ENCODE data around the gene ZNF610. TPM values are rescaled to one million over a fixed set of nuclear protein-coding genes. Genes with fewer than 3 reads are reported as not detected.

The ZNF610 gene
- total and polyA plus RNA-seq, 2 of the 13 experiments (the other 11 are each of a cell fraction or from before 2014, with no cell fraction given), result 0.32 to 0.69 TPM

DNA sequence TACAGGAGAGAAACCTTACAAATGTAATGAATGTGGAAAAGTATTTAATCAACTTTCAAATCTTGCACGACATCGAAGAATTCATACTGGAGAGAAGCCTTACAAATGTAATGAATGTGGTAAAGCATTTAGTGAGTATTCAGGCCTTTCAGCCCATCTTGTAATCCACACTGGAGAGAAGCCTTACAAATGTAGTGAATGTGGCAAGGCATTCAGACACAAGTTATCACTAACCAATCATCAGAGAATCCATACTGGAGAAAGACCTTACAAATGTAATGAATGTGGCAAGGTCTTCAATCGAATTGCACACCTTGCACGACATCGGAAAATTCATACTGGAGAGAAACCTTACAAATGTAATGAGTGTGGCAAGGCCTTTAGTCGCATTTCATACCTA lies 13.6 kb upstream of the ZNF610 start:
- no peak overlapping the region for H3K9ac ChIP-seq (ENCODE audit: insufficient read depth, low read depth, low read length)
- peaks cover 99% of the 10 kb centered on the region for H3K9me3 ChIP-seq (ENCODE audit: low read length)
- no TSS peak for BruUV-seq (replicated peaks)
- TF ChIP-seq, protein P1, sequence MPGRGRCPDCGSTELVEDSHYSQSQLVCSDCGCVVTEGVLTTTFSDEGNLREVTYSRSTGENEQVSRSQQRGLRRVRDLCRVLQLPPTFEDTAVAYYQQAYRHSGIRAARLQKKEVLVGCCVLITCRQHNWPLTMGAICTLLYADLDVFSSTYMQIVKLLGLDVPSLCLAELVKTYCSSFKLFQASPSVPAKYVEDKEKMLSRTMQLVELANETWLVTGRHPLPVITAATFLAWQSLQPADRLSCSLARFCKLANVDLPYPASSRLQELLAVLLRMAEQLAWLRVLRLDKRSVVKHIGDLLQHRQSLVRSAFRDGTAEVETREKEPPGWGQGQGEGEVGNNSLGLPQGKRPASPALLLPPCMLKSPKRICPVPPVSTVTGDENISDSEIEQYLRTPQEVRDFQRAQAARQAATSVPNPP (CRISPR knock-in tag; IDR thresholded peaks at IDR 0.05), result no peak
- TF ChIP-seq ZNF558 (CRISPR knock-in tag; IDR thresholded peaks at IDR 0.05; ENCODE audit: borderline replicate concordance) (no peak), ARNTL (CRISPR knock-in tag; IDR thresholded peaks at IDR 0.05) (no peak), NFRKB (IDR thresholded peaks at IDR 0.05) (no peak), MED1 (CRISPR knock-in tag; IDR thresholded peaks at IDR 0.05) (no peak), ZSCAN31 (CRISPR knock-in tag; IDR thresholded peaks at IDR 0.05; ENCODE audit: low read depth) (no peak), GATAD2A (CRISPR knock-in tag; IDR thresholded peaks at IDR 0.05) (no peak), ARNT2 (CRISPR knock-in tag; IDR thresholded peaks at IDR 0.05; ENCODE audit: low read depth) (no peak)
- TF ChIP-seq, protein P2, sequence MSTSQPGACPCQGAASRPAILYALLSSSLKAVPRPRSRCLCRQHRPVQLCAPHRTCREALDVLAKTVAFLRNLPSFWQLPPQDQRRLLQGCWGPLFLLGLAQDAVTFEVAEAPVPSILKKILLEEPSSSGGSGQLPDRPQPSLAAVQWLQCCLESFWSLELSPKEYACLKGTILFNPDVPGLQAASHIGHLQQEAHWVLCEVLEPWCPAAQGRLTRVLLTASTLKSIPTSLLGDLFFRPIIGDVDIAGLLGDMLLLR (CRISPR knock-in tag; IDR thresholded peaks at IDR 0.05), result no peak
- no peak overlapping the region for H2AFZ ChIP-seq (ENCODE audit: low read length)
- ChIA-PET POLR2A (no interaction called here), CTCF (ENCODE audit: low intra/inter-chr PET ratio, low total read pairs) (no interaction called here)
- no peak for FAIRE-seq
- no peak overlapping the region for H3K27ac ChIP-seq (ENCODE audit: extremely low read length, insufficient read depth, low read length)
- no peak overlapping the region for H3K4me2 ChIP-seq (ENCODE audit: low read depth, low read length)
- no peak overlapping the region for H3K4me3 ChIP-seq (replicated peaks in 1 of 3; ENCODE audit: insufficient read depth in 1 of 3, low read depth in 2 of 3, low read length in 3 of 3)
- H4K20me1 ChIP-seq (ENCODE audit: insufficient read depth, low read length), result no peaks in the 10 kb centered on the region
- no peaks in the 10 kb centered on the region for H3K27me3 ChIP-seq (ENCODE audit: control insufficient read depth in 1 of 2, insufficient read depth in 2 of 2, low read length in 2 of 2)
- H3K36me3 ChIP-seq (replicated peaks in 1 of 2; ENCODE audit: control insufficient read depth in 1 of 2, insufficient read depth in 2 of 2, low read length in 2 of 2), result peaks cover 19 to 61% of the 10 kb centered on the region in 2 experiments
- in situ Hi-C loops (cut with HindIII; ENCODE audit: extremely low pct_ligation_motif_present, low pct_unique_long_range_greater_than_20kb) (no loop called here), intact Hi-C loops (cut with micrococcal nuclease; ENCODE audit: unreplicated experiment) (loop anchor here (10.0 kb wide), 1 partner anchor 422 kb away; no protein-coding TSS in a partner anchor)
- no peak for ATAC-seq
- no peak for DNase-seq (ENCODE audit: low spot score)
- no peaks in the 10 kb centered on the region for H3K4me1 ChIP-seq (ENCODE audit: insufficient read depth, low read length)
- WGBS (ENCODE audit: low lambda C conversion rate), result 95% methylated on average over 6 of the region's 6 CpGs
- H3K79me2 ChIP-seq (ENCODE audit: insufficient read depth, low read length), result no peaks in the 10 kb centered on the region

Measured in HepG2 (cell line).